MG63 (cell line): ENCODE data around the gene KCNK7. TPM values are rescaled to one million over a fixed set of nuclear protein-coding genes. Genes with fewer than 3 reads are reported as not detected.
"Not testable (repeated sequence)": the region's sequence is repeated elsewhere in the genome, so short reads cannot be mapped to it uniquely, and the experiment has no call there.

Experiments
- DNase-seq: peaks from one replicate; pipeline ENCODE4 v3.0.0-alpha.2; 2020
- H3K27me3 ChIP-seq: fragments of 250-450 bp; sonication (Bioruptor Pico); 2 replicates; pipeline ENCODE4 v1.5.1; 2020; ENCODE audit warnings: mild to moderate bottlenecking, moderate library complexity
- H3K36me3 ChIP-seq: fragments of 250-450 bp; sonication (Bioruptor Pico); 2 replicates; pipeline ENCODE4 v1.5.1; 2020; ENCODE audit warnings: mild to moderate bottlenecking, moderate library complexity
- H3K4me3 ChIP-seq: fragments of 250-450 bp; sonication (Bioruptor Pico); 2 replicates; pipeline ENCODE4 v1.5.1; 2020; ENCODE audit warnings: mild to moderate bottlenecking, moderate library complexity
- H3K9me3 ChIP-seq: fragments of 250-450 bp; sonication (Bioruptor Pico); 2 replicates; pipeline ENCODE4 v1.5.1; 2020; ENCODE audit warnings: mild to moderate bottlenecking, moderate library complexity
- total RNA-seq: library from RNA; depleted of rRNA; stranded (reverse); fragments of >200 nt; shearing (Covaris generic); gene quantifications from 2 replicates; pipeline ENCODE4 v1.2.3, GENCODE V29; 2014; ENCODE audit warnings: low replicate concordance; rRNA removed

The KCNK7 gene, protein sequence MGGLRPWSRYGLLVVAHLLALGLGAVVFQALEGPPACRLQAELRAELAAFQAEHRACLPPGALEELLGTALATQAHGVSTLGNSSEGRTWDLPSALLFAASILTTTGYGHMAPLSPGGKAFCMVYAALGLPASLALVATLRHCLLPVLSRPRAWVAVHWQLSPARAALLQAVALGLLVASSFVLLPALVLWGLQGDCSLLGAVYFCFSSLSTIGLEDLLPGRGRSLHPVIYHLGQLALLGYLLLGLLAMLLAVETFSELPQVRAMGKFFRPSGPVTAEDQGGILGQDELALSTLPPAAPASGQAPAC
- total RNA-seq: not detected in 2 replicates

DNA sequence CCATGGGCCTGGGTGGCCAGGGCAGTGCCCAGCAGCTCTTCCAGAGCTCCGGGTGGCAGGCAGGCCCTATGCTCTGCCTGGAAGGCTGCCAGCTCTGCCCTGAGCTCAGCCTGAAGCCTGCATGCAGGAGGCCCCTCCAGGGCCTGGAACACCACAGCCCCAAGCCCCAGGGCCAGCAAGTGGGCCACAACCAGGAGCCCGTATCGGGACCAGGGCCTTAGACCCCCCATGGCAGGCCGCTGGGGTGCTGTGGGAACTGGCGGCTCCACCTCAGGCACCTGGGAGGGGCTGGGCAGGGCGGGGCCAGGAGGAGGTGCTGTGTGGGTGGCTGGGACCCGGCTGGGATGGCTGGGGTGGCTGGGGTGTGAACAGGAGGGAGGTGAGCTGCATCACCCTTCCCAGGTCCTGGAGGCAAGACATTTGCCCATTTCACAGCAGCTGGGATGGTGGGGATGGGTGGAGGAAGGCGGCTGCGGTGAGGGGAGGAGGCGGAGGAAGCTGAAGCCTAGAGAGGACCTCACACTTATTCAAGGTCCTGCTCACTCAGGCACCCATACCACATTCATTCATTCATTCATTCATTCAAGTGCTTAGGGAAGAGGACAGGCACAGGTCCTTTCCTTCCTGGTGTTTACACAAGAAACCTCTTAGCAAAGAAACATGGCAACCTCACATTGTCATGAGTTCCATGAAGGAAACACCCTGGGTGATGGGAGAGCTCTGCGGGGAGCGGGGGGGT is at the start of gene KCNK7:
Gene KCNK7, minus strand, starts transcription at position 258 of the 739 bp plus-strand sequence. Its CDS starts 28 bp downstream, at position 230.
- no peak within 1 kb of the TSS for H3K4me3 ChIP-seq
- peaks cover 9% of the 10 kb centered on the region for H3K36me3 ChIP-seq
- no peaks in the 10 kb centered on the region for H3K27me3 ChIP-seq
- no peaks in the 10 kb centered on the region for H3K9me3 ChIP-seq
- no peak for DNase-seq

DNA sequence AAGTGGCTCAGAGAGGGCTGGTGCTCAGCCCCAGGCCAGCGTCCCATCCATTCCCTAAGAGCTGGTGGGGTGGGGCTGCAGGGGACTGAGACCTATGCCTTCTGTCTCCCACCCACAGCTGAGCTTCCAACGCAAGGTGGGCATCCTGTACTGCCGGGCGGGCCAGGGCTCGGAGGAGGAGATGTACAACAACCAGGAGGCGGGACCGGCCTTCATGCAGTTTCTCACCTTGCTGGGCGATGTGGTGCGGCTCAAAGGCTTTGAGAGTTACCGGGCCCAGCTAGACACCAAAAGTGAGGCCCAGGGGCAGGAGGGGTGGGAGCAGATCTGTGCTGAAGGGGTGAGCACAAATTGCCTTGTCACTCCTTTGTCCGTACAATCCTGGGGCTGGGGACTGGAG is 49.2 kb upstream of the KCNK7 start:
- DNase-seq: no peak
- no peaks in the 10 kb centered on the region for H3K9me3 ChIP-seq
- H3K36me3 ChIP-seq: peaks cover 29% of the 10 kb centered on the region
- no peaks in the 10 kb centered on the region for H3K27me3 ChIP-seq
- H3K4me3 ChIP-seq: no peak overlapping the region

DNA sequence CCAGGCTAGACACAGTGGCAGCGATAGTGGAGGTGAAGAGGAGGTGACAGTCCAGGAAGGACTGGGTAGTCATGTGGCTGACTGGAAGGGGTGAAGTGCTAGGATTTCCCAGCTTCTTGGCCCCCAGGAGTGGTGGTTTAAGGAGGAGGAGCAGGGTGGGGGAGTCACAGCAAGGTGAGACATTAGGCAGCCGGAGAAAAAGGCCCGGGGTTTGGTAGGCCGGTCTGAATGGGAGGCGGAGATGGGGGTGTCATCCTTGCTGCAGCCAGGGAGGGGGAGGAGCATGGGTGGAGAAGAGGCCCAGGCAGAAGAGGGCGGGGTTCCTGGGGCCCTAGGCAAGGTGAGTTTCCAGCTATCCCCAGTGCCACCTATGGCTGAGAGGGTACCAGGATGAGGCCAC is 48.4 kb upstream of the KCNK7 start:
- H3K27me3 ChIP-seq: no peaks in the 10 kb centered on the region
- no peak for DNase-seq
- no peak overlapping the region for H3K4me3 ChIP-seq
- H3K36me3 ChIP-seq: peaks cover 29% of the 10 kb centered on the region
- no peaks in the 10 kb centered on the region for H3K9me3 ChIP-seq

DNA sequence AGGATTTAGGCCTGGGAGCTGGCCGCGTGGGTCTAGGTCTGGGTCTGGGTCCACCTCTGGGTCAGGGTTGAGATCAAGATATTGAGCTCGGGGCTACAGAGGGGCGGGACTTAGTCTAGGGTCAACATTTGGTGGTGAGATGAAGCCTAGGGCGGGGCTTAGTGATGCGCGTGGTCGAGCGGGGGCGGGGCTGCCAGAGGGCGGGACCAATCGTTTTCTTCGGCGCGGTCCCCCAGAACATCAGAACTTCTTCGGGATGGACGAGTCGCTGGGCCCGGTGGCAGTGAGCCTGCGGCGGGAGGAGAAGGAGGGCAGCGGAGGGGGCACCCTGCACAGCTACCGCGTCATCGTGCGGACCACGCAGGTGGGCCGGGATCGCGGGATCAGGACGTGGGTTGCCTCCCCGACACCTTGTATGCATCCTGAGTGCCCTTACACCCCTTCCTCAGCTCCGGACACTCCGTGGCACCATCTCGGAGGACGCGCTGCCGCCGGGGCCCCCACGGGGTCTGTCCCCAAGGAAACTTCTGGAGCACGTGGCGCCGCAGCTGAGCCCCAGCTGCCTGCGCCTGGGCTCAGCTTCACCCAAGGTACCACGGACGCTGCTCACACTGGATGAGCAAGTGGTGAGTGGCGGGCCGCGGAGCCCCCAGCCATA is 46.5 kb upstream of the KCNK7 start:
- Histone ChIP-seq H3K4me3 (no peak overlapping the region), H3K27me3 (no peaks in the 10 kb centered on the region), H3K36me3 (peaks cover 29% of the 10 kb centered on the region), H3K9me3 (no peaks in the 10 kb centered on the region)
- DNase-seq: no peak

DNA sequence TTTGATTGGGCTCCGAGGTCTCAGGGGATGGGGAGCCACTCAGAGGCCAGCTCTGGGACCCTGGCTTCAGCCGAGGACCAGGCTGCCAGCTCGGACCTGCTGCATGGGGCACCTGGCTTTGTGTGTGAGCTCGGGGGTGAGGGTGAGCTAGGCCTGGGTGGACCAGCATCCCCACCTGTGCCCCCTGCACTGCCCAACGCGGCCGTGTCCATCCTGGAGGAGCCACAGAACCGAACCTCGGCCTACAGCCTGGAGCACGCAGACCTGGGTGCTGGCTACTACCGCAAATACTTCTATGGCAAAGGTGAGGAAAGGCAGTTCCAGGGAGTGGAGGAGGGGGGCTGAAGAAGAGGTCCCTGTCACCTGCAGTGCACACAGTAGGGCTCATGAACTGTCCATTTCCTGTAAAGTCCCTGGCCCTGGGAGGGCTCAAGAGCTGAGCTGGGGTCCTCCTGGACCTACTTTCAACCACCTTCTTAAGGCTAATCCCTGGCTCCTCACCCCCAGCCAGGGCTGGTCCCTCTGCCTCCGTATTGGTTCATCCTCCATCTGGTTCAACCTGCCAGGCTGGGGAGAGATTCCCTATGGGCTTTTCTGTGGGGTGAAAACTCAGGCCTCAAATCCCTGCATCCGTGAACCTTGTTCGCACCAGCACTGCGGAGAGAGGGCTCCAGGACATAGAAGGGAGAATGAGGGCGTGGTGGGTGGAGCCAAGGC is 45.9 kb upstream of the KCNK7 start:
- H3K4me3 ChIP-seq: no peak overlapping the region
- peaks cover 35% of the 10 kb centered on the region for H3K36me3 ChIP-seq
- no peaks in the 10 kb centered on the region for H3K27me3 ChIP-seq
- no peaks in the 10 kb centered on the region for H3K9me3 ChIP-seq
- no peak for DNase-seq

DNA sequence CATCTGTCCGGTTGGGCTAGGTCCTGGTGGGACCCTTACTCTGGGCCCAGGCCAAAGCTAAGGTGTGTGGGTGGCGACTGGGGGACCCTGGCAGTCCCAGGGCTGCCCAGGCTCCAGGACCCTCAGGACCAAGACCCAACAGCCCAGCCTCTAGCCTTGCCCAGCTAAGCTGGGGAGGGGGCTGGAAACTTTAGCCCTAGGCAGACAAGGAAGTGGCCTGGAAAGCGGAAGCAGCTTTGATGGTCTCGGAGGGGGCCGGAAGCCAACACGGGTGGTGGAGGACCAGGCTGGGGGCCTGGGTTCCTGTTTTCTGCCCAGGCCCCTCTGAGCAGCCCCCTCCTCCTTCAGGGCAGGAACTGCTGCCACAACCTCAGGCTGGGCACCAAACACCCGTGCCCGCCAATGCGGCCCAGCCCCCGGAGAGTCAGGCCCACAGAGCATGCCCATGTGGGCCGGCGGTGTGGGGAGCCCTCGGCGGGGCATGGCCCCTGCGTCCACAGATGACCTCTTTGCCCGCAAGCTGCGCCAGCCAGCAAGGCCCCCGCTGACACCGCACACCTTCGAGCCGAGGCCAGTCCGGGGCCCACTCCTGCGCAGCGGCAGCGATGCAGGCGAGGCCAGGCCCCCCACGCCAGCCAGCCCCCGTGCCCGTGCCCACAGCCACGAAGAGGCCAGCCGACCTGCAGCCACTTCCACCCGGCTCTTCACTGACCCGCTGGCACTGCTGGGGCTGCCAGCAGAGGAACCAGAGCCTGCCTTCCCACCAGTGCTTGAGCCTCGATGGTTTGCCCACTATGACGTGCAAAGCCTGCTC is 45.1 kb upstream of the KCNK7 start:
- no peak for DNase-seq
- H3K36me3 ChIP-seq: peaks cover 38% of the 10 kb centered on the region
- no peaks in the 10 kb centered on the region for H3K27me3 ChIP-seq
- H3K9me3 ChIP-seq: no peaks in the 10 kb centered on the region
- no peak overlapping the region for H3K4me3 ChIP-seq

DNA sequence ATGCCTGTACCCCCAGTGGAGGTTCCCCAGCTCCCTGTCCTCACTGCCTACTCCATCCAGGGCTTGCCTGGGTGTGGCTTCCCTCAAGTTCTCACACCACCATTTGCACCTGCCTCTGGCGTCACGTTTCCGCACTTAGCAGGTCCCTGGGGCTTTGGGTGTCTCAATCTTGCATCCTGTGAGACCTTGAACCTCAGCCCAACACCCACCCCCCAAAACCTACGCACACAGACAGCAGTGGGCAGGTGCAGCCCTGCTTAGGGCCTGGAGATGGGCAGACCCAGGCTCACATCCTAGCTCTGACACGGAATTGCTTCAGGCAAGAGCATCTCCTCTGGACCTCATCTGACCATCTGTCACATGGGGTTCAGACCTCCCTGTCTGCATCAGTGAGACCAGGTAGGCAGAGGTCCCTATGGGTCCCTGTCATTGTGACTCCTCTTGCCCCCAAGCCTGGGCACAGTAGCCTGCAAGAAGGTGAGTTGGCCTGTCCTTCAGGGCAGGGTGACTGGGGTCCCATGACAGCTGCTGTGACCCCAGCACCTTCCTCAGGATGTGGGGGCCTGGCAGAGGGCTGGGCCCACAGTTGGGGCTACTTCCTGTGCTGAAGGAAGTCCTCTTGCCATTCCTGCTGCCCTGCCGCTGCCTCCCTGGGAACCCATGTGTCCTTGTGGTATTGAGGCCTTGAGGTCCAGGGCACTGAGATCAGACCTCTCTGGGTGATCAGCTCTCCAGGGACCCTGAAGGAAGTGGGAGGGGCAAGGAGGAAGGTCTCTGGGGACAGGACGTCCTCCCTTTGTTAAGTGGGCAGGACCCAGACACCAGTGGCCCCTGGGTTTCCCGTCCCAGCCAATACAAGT is 44.3 kb upstream of the KCNK7 start:
- Histone ChIP-seq H3K9me3 (no peaks in the 10 kb centered on the region), H3K36me3 (peaks cover 45% of the 10 kb centered on the region), H3K4me3 (no peak overlapping the region), H3K27me3 (no peaks in the 10 kb centered on the region)
- DNase-seq: no peak

DNA sequence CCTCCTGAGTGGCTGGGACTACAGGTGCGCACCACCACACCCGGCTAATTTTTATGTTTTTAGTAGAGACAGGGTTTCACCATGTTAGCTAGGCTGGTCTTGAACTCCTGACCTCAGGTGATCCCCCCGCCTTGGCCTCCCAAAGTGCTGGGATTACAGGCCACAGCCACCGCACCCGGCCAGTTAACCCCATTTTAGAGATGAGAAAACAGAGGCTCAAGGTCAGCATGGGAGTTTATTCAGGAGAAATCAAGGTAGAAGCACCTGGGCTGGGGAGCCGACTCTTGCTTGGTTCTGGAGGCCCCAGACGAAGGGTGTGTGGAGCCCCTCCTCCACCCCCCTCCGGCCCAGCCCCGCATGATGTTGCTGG is 43.6 kb upstream of the KCNK7 start:
- not testable (repeated sequence) for H3K9me3 ChIP-seq, H3K27me3 ChIP-seq, DNase-seq, H3K4me3 ChIP-seq
- H3K36me3 ChIP-seq: peaks cover 47% of the 10 kb centered on the region

DNA sequence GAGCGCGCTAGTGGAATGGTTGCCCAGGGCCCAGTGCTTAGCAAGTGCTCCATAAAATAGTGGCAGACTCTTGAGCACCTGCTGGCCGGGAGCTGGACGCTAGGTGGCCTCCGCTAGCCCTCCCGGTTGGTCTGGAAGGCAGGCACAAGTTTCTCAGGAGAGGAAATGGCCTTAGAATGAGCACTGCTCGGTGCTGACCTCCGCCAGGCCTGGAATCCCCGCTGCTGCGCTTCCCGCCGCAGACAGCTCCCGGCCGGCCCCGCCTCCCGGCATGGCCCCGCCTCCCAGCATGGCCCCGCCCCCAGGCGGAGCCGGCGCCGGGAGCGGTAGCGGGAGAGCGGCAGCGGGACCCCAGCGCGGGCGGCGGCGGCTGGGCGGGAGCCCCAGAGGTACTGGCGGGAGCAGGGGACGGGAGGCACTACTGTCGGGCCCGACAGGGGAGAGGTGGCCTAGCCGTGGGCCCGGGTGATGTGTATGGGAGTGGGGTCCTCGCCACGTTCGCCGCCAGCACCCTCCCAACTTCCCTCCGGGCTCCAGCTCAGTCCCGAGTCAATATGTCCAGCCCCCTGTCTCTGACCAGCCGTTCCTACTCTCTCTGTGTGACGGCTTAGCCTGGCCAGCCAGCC is 42.3 kb upstream of the KCNK7 start, which contains the start of gene SIPA1:
Gene SIPA1, plus strand, starts transcription at position 308 of the 626 bp plus-strand sequence. CDS start 2,821 bp downstream, outside the sequence.
- peak; percentile 93 for DNase-seq
- Histone ChIP-seq H3K27me3 (no peaks in the 10 kb centered on the region), H3K4me3 (peak within 1 kb of the TSS; percentile 58), H3K9me3 (no peaks in the 10 kb centered on the region), H3K36me3 (peaks cover 40% of the 10 kb centered on the region)

DNA sequence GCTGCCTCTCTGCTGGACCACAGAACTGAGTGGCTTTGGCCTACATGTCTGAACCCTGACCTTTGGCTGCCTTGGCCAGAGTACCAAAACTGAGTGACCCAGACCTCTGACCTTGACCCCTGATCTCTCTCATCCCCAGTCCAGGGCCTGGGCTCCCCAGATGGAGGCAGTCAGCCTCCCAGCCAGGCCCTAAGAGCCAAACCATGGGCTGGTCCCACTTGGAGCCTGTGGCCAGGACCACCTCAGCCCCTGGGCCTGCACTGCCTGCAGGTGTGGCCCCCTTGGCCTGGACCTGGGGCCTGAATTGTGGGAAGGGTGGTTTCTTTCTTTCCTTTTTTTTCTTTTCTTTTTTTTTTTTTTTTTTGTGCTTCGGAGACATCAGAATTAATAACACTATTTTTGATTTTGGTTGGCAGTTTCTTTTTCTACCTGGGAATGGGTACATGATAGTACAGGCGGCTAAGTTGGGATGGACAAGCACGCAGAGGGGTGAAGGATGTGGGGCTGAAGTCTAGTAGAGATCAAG is 41.5 kb upstream of the KCNK7 start:
- Histone ChIP-seq H3K4me3 (peak overlapping the region; percentile 58), H3K36me3 (peaks cover 33% of the 10 kb centered on the region), H3K27me3 (no peaks in the 10 kb centered on the region), H3K9me3 (no peaks in the 10 kb centered on the region)
- no peak for DNase-seq

DNA sequence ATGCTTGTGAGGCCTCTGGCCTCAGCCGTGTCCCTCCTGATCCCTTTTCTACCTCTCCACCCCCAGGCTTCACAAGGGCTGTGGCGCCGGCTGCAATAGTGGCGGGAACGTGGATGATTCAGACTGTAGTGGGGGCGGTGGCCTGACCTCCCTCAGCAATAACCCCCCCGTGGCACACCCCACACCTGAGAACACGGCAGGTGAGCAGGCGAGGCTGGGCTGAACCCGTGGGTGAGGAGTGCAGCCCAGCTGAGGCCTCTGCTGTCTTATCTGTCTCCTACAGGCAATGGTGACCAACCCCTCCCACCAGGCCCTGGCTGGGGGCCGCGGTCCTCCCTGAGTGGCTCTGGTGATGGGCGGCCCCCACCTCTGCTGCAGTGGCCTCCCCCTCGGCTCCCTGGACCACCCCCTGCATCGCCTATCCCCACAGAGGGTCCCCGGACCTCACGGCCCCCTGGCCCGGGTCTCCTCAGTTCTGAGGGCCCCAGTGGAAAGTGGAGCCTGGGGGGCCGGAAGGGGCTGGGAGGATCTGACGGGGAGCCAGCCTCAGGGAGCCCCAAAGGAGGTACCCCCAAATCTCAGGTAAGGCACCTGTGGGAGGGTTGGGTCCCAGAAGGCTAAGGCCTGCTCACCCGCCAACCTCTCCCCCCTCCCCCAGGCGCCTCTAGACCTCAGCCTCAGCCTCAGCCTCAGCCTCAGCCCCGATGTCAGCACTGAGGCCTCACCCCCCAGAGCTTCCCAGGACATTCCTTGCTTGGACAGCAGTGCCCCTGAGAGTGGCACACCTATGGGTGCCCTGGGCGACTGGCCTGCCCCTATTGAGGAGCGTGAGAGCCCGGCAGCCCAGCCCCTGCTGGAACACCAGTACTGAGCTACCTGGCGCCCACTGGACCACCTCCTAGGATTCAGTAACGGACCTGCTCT is 40.8 kb upstream of the KCNK7 start:
- peaks cover 35% of the 10 kb centered on the region for H3K36me3 ChIP-seq
- H3K27me3 ChIP-seq: no peaks in the 10 kb centered on the region

DNA sequence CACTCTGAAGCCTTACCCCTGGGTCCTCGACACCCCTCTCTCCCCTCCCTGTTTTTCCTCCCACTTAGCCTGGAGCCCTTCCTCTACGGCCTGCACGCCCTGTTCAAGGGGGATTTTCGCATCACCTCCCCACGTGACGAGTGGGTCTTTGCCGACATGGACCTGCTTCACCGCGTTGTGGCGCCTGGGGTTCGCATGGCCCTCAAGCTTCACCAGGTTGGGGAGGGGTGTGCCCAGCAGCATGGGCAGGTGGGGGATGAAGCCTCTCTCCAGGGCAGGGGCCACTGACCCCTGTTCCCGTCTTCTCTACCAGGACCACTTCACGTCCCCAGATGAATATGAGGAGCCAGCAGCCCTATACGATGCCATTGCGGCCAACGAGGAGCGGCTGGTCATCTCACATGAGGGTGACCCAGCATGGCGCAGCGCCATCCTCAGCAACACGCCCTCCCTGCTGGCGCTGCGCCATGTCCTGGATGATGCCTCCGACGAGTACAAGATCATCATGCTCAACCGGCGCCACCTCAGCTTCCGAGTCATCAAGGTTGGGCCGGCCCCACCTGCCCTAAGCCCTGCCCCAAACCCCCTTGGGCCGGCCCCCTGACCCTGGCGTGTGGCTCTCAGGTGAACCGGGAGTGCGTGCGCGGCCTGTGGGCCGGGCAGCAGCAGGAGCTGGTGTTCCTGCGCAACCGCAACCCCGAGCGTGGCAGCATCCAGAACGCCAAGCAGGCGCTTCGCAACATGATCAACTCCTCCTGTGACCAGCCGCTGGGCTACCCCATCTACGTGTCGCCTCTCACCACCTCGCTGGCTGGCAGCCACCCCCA is 39.5 kb upstream of the KCNK7 start:
- H3K9me3 ChIP-seq: no peaks in the 10 kb centered on the region
- H3K4me3 ChIP-seq: no peak overlapping the region
- H3K27me3 ChIP-seq: no peaks in the 10 kb centered on the region
- no peak for DNase-seq
- H3K36me3 ChIP-seq: peaks cover 39% of the 10 kb centered on the region

More for the DNA sequence above, 40.8 kb upstream of the KCNK7 start:
- H3K4me3 ChIP-seq: no peak overlapping the region
- H3K9me3 ChIP-seq: no peaks in the 10 kb centered on the region
- no peak for DNase-seq

DNA sequence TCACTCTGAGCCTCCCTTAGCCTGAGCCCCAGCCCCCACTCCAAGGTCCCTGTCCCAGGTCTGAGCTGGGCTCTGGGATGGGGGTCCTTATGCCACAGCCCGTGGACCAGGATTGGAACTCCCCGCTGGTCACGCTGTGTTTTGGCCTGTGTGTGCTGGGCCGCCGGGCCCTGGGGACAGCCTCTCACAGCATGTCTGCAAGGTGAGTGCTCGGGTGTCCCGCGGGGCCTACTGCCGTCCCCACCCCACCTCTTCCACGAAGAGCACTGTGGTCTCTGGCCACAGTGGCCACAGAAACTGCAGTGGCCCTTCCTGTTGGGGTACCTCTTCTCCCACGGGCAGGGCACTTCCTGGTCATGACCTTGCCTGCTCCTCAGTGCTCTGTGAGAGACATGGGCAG is 38.8 kb upstream of the KCNK7 start:
- no peaks in the 10 kb centered on the region for H3K9me3 ChIP-seq
- peaks cover 45% of the 10 kb centered on the region for H3K36me3 ChIP-seq
- DNase-seq: no peak
- no peak overlapping the region for H3K4me3 ChIP-seq
- no peaks in the 10 kb centered on the region for H3K27me3 ChIP-seq
